ENCODE measurements around the gene RAB9A.
A peak's percentile ranks its signal among the peaks of the same experiment; 100 is the strongest.

Gene RAB9A

DNA sequence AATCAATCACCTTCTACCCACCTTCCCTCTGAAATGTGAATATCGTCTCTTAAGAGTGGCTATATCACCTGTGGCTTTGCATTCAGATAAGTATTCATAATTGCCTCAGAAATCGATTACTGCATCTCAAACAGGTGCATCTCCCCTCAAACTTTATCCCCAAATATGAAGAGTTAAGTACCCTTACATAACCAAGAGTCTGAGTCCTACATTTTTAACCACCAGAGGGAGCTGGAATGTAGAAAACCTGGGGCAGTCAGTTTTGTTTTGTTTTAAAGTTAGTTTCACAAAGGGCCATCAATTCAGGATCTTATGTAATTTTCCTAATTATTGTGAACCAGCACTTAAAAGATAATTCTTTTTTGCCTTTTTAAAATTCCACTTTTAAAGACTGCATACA lies 30.3 kb upstream of the RAB9A start:
- TF ChIP-seq, protein P1, sequence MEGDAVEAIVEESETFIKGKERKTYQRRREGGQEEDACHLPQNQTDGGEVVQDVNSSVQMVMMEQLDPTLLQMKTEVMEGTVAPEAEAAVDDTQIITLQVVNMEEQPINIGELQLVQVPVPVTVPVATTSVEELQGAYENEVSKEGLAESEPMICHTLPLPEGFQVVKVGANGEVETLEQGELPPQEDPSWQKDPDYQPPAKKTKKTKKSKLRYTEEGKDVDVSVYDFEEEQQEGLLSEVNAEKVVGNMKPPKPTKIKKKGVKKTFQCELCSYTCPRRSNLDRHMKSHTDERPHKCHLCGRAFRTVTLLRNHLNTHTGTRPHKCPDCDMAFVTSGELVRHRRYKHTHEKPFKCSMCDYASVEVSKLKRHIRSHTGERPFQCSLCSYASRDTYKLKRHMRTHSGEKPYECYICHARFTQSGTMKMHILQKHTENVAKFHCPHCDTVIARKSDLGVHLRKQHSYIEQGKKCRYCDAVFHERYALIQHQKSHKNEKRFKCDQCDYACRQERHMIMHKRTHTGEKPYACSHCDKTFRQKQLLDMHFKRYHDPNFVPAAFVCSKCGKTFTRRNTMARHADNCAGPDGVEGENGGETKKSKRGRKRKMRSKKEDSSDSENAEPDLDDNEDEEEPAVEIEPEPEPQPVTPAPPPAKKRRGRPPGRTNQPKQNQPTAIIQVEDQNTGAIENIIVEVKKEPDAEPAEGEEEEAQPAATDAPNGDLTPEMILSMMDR (IDR thresholded peaks at IDR 0.05; ENCODE audit: control extremely low read depth, extremely low read depth, low read depth, missing control alignments), result peak; percentile 29
- ChIA-PET CTCF (interaction anchor here (1.0 to 1.6 kb wide), 4 partner anchors 34 to 89 kb away, joined by 4 to 7 read pairs (median 4); no protein-coding TSS in a partner anchor), POLR2A (no interaction called here)
- peak; percentile 22 for DNase-seq (ENCODE audit: extremely low spot score)

GRCh38 chrX:13659063-13659462 lies 29.9 kb upstream of the RAB9A start:
- ChIA-PET CTCF (interaction anchor here (0.9 to 1.6 kb wide), 5 partner anchors 33 to 89 kb away, joined by 3 to 7 read pairs (median 4); no protein-coding TSS in a partner anchor), POLR2A (no interaction called here)
- no peak for DNase-seq (ENCODE audit: extremely low spot score)
- TF ChIP-seq, protein P1 (IDR thresholded peaks at IDR 0.05; ENCODE audit: control extremely low read depth, extremely low read depth, low read depth, missing control alignments), result no peak

DNA sequence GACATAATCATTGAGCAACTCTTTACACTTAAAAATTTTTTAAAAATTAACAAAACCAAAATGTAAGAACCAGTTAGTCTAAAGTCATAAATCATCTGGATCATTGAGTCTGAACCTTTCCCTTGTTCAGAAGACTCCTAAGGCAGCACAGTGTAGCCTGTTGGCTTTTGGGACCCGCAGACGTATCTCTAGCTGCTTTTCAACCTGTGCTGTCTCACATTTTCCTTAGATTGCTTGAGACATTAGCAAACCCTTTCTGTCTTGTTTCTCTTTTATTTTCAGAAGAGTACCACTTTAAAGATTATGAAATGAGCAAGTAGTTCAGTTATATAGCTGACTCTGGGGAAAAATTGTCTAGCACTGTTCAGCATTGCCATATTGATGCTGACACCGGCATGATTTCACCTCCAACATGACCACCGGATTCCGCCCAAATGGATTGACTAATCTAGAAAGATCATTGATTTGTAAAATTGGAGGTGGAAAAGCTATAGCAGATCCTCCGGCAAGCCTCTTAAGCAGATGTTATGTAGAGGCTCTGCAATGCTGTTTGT lies 27.1 kb upstream of the RAB9A start:
- ChIA-PET CTCF (interaction anchor here (0.7 to 1.5 kb wide), 7 partner anchors 18 to 370 kb away, joined by 3 to 6 read pairs (median 4); no protein-coding TSS in a partner anchor), POLR2A (interaction anchor here (0.9 kb wide), 1 partner anchor 91 kb away, joined by 3 read pairs; no protein-coding TSS in a partner anchor)
- TF ChIP-seq, protein P1 (IDR thresholded peaks at IDR 0.05; ENCODE audit: control extremely low read depth, extremely low read depth, low read depth, missing control alignments), result no peak
- no peak for DNase-seq (ENCODE audit: extremely low spot score)

GRCh38 chrX:13662355-13662791 lies 26.6 kb upstream of the RAB9A start:
- ChIA-PET CTCF (interaction anchor here (0.7 to 1.5 kb wide), 7 partner anchors 18 to 369 kb away, joined by 3 to 6 read pairs (median 4); no protein-coding TSS in a partner anchor), POLR2A (interaction anchor here (0.9 kb wide), 1 partner anchor 90 kb away, joined by 3 read pairs; no protein-coding TSS in a partner anchor)
- no peak for DNase-seq (ENCODE audit: extremely low spot score)
- TF ChIP-seq, protein P1 (IDR thresholded peaks at IDR 0.05; ENCODE audit: control extremely low read depth, extremely low read depth, low read depth, missing control alignments), result no peak

- CTCF ChIA-PET, result no interaction called here
- TF ChIP-seq, protein P1 (IDR thresholded peaks at IDR 0.05; ENCODE audit: control extremely low read depth, extremely low read depth, low read depth, missing control alignments), result no peak
- DNase-seq (ENCODE audit: extremely low spot score), result no peak
- POLR2A ChIA-PET, result no interaction called here
Observed at GRCh38 chrX:13664020-13664419, 24.9 kb upstream of the RAB9A start.

- ChIA-PET CTCF (interaction anchor here (1.4 kb wide), 1 partner anchor 18 kb away, joined by 3 read pairs; no protein-coding TSS in a partner anchor), POLR2A (no interaction called here)
- TF ChIP-seq, protein P1 (IDR thresholded peaks at IDR 0.05; ENCODE audit: control extremely low read depth, extremely low read depth, low read depth, missing control alignments), result no peak
- DNase-seq (ENCODE audit: extremely low spot score), result no peak
Observed at GRCh38 chrX:13666836-13667235, 22.1 kb upstream of the RAB9A start.
